Measurements from ENCODE around the gene RNASEH2A. TPM values are rescaled to one million over a fixed set of nuclear protein-coding genes. Genes with fewer than 3 reads are reported as not detected.

Gene RNASEH2A
- total RNA-seq, 2 experiments from 2014 or later = 1.5 to 2.7 TPM

DNA sequence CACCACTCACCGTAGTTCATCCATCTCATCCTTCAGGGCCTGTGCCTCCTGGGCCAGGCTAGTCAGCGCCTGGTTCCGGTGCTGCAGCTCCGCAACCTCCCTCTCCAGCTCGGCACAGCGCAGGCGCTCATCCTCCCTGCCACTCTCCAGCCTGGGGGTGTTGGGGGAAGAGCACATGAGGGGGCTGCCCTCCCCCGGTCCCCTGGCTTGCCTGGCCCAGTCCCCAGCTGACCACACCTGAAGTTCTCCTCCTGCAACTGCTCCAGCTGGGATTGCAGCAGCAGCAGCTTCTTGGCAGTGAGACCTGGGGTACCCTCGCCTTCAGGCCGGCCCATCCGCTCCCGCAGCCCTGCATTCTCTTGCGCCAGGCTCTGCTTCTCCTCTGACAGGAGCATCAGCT lies 35.5 kb upstream of the RNASEH2A start:
- Mint-ChIP-seq H3K9me3 (no peaks in the 10 kb centered on the region), H3K36me3 (ENCODE audit: low read depth) (no peaks in the 10 kb centered on the region), H3K27me3 (no peaks in the 10 kb centered on the region), H3K27ac (no peak overlapping the region), H3K4me1 (ENCODE audit: low read depth) (peaks cover 14% of the 10 kb centered on the region), H3K4me3 (no peak overlapping the region)
- Histone ChIP-seq H3K36me3 (ENCODE audit: insufficient read depth, low read length) (no peaks in the 10 kb centered on the region), H3K4me1 (ENCODE audit: insufficient read depth, low read length) (peaks cover 30% of the 10 kb centered on the region), H3K27me3 (ENCODE audit: control insufficient read depth in 1 of 2, insufficient read depth in 2 of 2, low read length in 2 of 2) (no peaks in the 10 kb centered on the region), H3K4me3 (ENCODE audit: low read length) (no peak overlapping the region), H3K9me3 (ENCODE audit: control insufficient read depth in 1 of 2, insufficient read depth in 1 of 2, low read length in 2 of 2) (no peaks in the 10 kb centered on the region), H3K27ac (ENCODE audit: low read depth in 1 of 2, low read length in 2 of 2) (no peak overlapping the region)
- ATAC-seq (ENCODE audit: poor library complexity) (no peak), DNase-seq (no peak)
- TF ChIP-seq, protein P1, sequence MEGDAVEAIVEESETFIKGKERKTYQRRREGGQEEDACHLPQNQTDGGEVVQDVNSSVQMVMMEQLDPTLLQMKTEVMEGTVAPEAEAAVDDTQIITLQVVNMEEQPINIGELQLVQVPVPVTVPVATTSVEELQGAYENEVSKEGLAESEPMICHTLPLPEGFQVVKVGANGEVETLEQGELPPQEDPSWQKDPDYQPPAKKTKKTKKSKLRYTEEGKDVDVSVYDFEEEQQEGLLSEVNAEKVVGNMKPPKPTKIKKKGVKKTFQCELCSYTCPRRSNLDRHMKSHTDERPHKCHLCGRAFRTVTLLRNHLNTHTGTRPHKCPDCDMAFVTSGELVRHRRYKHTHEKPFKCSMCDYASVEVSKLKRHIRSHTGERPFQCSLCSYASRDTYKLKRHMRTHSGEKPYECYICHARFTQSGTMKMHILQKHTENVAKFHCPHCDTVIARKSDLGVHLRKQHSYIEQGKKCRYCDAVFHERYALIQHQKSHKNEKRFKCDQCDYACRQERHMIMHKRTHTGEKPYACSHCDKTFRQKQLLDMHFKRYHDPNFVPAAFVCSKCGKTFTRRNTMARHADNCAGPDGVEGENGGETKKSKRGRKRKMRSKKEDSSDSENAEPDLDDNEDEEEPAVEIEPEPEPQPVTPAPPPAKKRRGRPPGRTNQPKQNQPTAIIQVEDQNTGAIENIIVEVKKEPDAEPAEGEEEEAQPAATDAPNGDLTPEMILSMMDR (IDR thresholded peaks at IDR 0.05) = no peak
- CTCF ChIA-PET = no interaction called here
- POLR2A ChIA-PET = interaction anchor here (2.4 kb wide), 1 partner anchor 21 kb away, joined by 23 read pairs; the partner anchor contains the start of gene JUNB
- intact Hi-C loops (cut with DNase I, micrococcal nuclease) = no loop called here

DNA sequence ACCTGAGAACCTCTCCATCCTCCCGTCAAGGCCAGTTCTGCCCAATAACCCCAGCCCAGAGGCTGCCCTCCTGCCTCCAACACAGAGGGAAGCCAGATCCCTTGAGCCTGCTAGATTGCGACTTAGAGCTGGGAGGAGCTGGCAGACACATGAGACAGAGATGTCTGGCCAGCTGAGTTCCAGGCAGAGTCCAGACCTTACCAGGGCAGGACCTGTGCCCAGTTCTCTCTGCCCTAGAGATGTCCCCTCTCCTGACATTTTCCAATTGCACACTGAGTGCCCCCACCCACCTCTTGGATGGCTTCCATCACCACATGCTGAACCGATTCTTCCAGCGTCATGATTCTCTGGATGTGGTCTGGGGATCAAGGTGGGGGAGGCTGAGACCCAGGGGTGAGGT lies 34.1 kb upstream of the RNASEH2A start:
- DNase-seq (no peak), ATAC-seq (ENCODE audit: poor library complexity) (no peak)
- Mint-ChIP-seq H3K4me3 (no peak overlapping the region), H3K27ac (no peak overlapping the region), H3K27me3 (no peaks in the 10 kb centered on the region), H3K4me1 (ENCODE audit: low read depth) (peaks cover 17% of the 10 kb centered on the region), H3K9me3 (no peaks in the 10 kb centered on the region), H3K36me3 (ENCODE audit: low read depth) (no peaks in the 10 kb centered on the region)
- TF ChIP-seq, protein P1 (IDR thresholded peaks at IDR 0.05) = no peak
- no peaks in the 10 kb centered on the region for H3K9me3 ChIP-seq (ENCODE audit: control insufficient read depth in 1 of 2, insufficient read depth in 1 of 2, low read length in 2 of 2)
- POLR2A ChIA-PET = interaction anchor here (8.4 kb wide), 1 partner anchor 22 kb away, joined by 301 read pairs; the partner anchor contains the start of gene JUNB
- peaks cover 37% of the 10 kb centered on the region for H3K4me1 ChIP-seq (ENCODE audit: insufficient read depth, low read length)
- H3K4me3 ChIP-seq (ENCODE audit: low read length) = no peak overlapping the region
- no peaks in the 10 kb centered on the region for H3K36me3 ChIP-seq (ENCODE audit: insufficient read depth, low read length)
- no peak overlapping the region for H3K27ac ChIP-seq (ENCODE audit: low read depth in 1 of 2, low read length in 2 of 2)
- intact Hi-C loops (cut with DNase I, micrococcal nuclease) = no loop called here
- CTCF ChIA-PET = interaction anchor here (1.7 kb wide), 1 partner anchor 15 kb away, joined by 6 read pairs; no protein-coding TSS in a partner anchor
- H3K27me3 ChIP-seq (ENCODE audit: control insufficient read depth in 1 of 2, insufficient read depth in 2 of 2, low read length in 2 of 2) = no peaks in the 10 kb centered on the region

GRCh38 chr19:12773571-12773970 lies 32.8 kb upstream of the RNASEH2A start:
- CTCF ChIA-PET = interaction anchor here (1.4 to 2.3 kb wide), 4 partner anchors 13 to 50 kb away, joined by 3 to 7 read pairs (median 6); partner anchors contain the start of gene TNPO2
- DNase-seq = peak in 2 of 14 experiments; percentile 10 to 37

More at GRCh38 chr19:12773571-12773970, 32.8 kb upstream of the RNASEH2A start:
- Mint-ChIP-seq H3K9me3 (no peaks in the 10 kb centered on the region), H3K27me3 (no peaks in the 10 kb centered on the region), H3K27ac (no peak overlapping the region), H3K36me3 (ENCODE audit: low read depth) (no peaks in the 10 kb centered on the region), H3K4me3 (peak overlapping the region; percentile 59), H3K4me1 (ENCODE audit: low read depth) (peaks cover 29% of the 10 kb centered on the region)
- no peaks in the 10 kb centered on the region for H3K27me3 ChIP-seq (ENCODE audit: control insufficient read depth in 1 of 2, insufficient read depth in 2 of 2, low read length in 2 of 2)
- H3K27ac ChIP-seq (ENCODE audit: low read depth in 1 of 2, low read length in 2 of 2) = no peak overlapping the region
- intact Hi-C loops (cut with DNase I, micrococcal nuclease) = no loop called here
- peaks cover 50% of the 10 kb centered on the region for H3K4me1 ChIP-seq (ENCODE audit: insufficient read depth, low read length)
- TF ChIP-seq, protein P1 (IDR thresholded peaks at IDR 0.05) = no peak
- H3K9me3 ChIP-seq (ENCODE audit: control insufficient read depth in 1 of 2, insufficient read depth in 1 of 2, low read length in 2 of 2) = no peaks in the 10 kb centered on the region
- no peak overlapping the region for H3K4me3 ChIP-seq (ENCODE audit: low read length)
- POLR2A ChIA-PET = interaction anchor here (1.0 to 8.4 kb wide), 2 partner anchors 10 to 21 kb away, joined by 3 to 301 read pairs; partner anchors contain the start of gene JUNB
- no peaks in the 10 kb centered on the region for H3K36me3 ChIP-seq (ENCODE audit: insufficient read depth, low read length)
- ATAC-seq (ENCODE audit: poor library complexity) = no peak

All from CD4-positive, alpha-beta T cell (primary cell).